HG03196 (cell line): Measurements from ENCODE around the gene EVC2.

Source experiments
- ATAC-seq: cut with Tn5 transposase; IDR thresholded peaks from one replicate; pipeline ENCODE4 v1.9.1; 2021; ENCODE audit not compliant: unreplicated experiment

EVC2 gene

DNA sequence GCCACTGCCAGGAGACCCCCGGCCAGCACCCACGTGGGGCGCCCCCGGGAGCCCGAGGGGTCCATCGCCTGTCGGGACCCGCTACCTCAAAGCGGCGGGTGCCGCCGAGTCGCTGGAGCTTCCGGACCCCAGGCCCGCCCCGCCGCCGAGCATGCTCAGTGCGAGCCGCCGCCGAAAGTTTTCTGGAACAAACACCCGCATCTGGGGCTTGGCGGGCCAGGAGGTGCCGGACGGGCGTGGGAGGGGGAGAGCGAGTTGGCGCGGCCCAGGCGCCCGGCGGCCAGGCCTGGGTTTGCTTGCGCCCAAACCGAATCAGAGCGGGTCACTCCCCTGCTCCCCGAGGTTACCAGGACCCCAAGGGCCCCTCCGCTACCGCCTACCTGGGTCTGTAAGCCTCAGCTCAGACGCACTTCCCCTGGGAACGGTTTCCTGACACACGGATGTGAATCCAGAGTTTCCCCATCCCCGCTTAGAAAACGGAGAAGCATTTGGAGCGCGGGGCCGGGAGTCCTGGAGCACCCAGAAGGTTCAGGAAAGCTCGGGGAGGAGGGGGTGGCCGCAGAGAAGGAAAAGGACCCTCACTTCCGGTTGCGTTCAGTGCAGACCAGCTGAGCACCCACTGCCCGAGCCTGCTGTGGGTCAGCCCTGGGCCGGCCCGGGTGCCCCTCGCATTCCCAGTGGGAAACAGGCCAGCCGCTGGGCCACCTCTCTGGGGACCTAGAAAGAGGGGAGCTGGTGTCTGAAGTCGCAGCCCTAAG lies at the start of gene EVC2:
EVC2 (minus strand) TSS at position 111 of the 758 bp plus-strand sequence; CDS start at position 65, 46 bp downstream.
- ATAC-seq = no peak

DNA sequence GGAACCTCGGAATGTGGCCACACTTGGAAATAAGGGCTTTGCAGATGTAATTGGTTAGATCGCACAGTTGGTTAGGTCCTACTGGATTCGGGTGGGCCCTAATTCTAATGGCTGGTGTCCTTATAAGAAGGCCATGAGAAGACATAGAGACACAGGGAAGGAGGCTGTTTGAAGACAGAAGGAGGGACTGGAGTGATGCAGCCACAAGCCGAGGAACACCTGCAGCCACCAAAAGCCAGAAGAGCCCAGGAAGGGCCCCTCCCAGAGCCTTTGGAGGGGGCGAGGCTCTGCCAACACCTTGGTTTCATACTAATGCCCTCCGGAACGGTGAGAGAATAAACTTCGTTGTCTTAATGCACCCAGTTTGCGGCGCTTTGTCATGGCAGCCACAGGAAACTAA lies 49.6 kb upstream of the EVC2 start:
- no peak for ATAC-seq

- no peak for ATAC-seq
Observed at GRCh38 chr4:5757536-5757935, 49.2 kb upstream of the EVC2 start.

GRCh38 chr4:5757091-5757490 lies 48.7 kb upstream of the EVC2 start:
- no peak for ATAC-seq

GRCh38 chr4:5756271-5756670 lies 47.9 kb upstream of the EVC2 start:
- no peak for ATAC-seq

DNA sequence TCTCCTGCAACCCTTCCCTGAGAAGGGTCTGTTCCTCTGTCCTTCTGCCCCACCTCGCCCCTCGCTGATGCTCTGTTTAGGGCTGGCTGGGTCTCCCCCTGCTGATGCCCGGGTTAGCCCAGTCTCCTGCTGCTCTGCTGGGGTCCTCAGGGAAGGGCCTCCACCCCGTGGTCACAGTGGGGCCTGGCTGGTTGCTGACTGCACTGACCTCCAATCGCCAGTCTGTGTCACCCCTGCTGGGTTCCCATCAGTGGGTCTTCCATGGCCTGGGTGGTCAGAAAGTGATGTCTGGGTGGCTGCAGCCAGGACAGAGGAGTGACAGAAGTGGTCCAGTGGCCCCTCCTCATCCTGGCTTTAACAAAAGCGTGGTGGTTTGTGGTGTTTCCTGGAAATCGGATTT lies 47.3 kb upstream of the EVC2 start:
- no peak for ATAC-seq

GRCh38 chr4:5755161-5755560 lies 46.8 kb upstream of the EVC2 start:
- ATAC-seq = no peak

DNA sequence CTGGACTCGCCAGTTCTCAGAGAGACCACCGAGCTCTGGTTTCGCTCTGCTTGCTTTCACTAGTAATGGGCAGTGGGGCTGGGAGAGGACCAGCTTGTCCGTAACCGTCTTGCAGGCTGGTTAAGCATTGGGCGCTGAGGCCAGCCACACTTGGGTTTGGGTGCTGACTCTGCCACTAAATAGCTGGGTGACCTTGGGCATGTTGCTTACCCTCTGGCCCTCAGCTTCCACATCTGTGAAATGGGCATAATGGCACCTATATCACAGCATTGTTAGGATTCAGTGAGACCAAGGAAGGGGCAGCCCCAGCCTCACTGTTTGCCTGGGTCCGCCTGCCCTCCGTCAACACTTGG lies 46.1 kb upstream of the EVC2 start:
- ATAC-seq = no peak

GRCh38 chr4:5753766-5754528 lies 45.6 kb upstream of the EVC2 start:
- no peak for ATAC-seq

- ATAC-seq = no peak
Observed at GRCh38 chr4:5753366-5753765, 45.0 kb upstream of the EVC2 start.

DNA sequence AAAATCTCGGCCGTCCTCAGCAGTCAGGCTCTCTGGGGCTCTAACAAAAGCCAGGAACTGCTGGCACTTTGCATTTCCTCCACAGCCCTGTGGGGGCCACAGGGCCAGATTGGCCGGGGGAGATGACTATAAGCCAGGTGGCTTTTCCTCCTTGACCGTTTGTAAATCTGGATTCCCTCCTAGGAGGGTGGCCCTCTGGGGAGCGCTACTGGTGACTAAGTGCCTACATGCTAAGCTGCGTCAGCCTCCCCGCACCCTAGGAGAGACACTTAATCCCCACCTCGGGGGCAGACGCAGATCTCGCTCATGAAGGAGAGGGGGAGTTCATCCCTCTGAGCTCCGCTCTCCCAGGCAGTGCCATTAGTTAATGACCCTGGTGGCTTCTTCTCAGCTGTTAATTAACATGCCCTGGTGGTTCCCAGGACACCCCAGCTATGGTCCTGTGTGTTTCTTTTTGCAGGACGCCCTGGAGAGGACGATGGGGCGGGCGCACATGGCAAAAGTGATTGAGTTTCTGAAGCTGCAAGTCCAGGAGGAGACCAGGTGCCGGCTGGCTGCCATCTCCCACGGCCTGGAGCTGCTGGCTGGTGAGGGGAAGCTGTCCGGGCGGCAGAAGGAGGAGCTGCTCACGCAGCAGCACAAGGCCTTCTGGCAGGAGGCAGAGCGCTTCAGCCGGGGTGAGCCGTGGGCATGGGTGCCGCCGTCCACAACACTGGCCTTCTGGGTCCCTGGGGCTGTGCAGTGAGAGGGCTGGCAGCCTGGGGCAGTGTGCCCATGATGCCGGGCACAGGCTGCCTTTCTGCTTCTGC lies 44.2 kb upstream of the EVC2 start:
- no peak for ATAC-seq

GRCh38 chr4:5751666-5752375 lies 43.5 kb upstream of the EVC2 start:
- no peak for ATAC-seq

- no peak for ATAC-seq
Observed at GRCh38 chr4:5750946-5751665, 42.7 kb upstream of the EVC2 start.

DNA sequence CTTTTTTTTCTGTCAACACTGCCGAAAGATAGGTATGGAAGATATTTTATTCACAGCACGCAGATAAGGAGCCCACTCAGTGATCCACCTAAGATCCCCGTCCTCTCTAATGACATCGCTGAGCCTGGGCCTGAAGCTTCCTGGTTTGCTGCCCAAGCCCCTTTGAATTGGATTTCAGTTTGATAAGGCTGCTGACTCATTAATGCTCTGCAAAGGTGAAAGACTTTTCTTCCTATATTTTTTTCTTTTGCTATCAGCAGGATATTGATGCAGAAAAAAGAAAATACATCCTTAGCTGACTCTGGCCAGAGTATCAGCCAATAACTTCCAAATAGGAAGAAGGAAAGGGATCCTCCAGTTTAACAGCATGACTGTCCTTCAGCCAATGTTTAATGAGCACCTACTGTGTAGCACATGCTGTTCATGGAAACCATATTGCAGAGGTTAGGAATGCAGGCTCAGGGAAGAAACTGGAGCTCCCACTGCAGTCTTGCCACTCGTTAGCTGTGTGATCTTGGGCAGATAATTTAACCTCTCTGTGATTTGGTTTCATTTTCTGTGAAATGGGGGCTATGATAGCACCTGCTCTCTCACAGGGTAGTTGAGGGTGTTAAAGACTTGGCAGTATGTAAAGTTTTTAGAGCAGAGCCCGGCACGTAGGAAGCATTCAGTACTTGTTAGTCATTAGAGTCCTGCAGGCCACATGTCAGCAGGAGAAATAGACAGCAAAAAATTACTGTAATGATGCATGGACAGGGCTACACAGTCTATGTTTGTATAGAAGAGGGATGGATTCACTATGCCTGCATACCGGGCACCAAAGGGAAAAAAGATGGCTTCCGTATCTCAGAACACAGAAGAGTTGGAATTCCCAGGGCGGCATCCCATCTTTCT lies 41.9 kb upstream of the EVC2 start:
- ATAC-seq = no peak

GRCh38 chr4:5749568-5749967 lies 41.2 kb upstream of the EVC2 start:
- no peak for ATAC-seq

DNA sequence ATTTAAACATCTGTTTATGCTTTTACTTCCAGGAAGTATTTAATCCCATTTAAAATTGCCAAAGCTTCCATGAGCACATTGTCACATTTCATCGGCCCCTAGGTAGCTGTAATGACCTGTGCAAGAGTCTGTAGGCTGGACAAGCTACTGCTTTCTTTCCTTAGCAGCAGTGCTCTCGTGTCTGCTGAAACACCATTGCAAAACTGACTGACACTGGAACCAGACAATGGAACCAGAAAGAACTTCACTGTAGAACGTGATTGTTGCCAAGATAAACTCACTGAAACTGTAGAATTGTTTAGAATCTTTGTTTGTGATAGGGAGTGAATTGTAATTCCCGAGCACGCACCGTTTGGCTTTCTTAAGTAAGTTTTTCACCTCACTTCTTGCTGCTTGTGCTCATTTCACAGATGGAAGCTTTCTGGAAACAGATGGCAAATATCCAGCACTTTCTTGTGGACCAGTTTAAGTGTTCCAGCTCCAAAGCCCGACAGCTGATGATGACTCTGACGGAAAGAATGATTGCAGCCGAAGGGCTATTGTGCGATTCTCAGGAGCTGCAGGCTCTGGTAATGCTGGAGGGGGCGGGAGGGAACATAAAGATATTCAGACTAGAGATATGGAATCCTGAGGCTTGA lies 39.5 kb upstream of the EVC2 start:
- no peak for ATAC-seq

DNA sequence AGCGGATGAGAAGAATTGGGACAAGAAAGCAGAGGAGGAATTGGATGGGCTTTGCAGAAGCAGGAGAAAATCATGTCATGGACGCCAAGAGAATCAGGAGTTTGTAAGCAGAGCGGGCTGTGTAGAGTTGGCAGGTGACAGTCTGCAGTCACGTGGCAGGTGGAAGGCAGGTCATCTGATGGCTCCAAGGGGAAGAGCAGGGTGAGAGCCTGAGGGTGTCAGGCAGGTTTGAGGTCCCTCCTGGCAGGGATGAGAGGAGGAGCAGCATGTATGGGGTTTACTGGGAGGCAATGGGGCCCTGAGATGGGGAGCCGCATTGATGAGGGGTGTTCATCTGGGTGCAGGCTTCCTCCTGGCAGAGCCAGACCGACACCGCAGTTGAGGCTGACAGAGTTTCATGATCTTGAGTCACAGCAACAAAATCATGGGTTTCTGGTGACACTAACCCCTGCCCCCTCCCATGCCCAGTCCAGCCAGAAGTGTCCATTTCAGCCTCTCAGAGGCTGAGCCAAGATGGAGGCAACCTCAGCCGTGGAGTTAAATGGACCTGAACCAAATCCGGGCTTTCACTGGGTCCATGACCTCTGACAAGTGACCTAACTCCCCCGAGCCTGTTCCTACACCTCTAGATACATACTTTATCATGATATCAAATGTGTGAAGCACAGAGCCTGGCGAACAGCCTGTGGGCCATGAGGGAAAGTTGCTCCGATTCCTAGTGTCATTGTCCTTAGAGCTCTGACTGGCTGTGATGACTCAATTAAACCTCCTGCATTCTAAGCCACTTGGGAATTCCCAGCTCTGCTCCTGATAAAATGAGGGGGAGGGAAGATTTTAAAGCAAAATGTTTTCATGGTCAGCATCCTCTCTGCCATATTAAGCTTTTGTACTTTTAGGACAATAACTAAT lies 38.7 kb upstream of the EVC2 start:
- no peak for ATAC-seq

DNA sequence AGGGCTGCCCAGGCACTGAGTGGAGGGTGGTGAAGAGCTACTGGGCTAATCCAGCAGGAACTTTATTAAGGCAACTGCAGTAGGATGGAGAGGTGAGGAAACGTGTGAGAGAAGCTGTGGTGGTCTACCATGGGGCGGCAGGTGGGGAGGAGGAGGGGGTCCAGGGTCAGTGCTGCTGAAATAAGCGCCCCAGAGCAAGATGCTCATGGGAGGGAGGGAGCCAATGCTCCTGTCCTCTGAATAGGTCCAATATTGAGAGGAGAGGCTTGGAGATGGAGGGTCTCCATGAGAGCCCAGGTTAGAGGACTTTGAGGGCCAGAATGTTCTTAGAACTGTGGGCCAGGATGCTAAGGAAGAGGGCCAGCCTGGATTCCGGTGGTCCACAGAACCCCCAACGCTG lies 37.9 kb upstream of the EVC2 start:
- no peak for ATAC-seq
